ENCODE results near the gene GBGT1. TPM values are rescaled to one million over a fixed set of nuclear protein-coding genes. Genes with fewer than 3 reads are reported as not detected.
A peak's percentile ranks its signal among the peaks of the same experiment; 100 is the strongest.

GBGT1 gene
- total and polyA plus RNA-seq, 5 donors: 7.4 to 12.8 (median 10.2) TPM

DNA sequence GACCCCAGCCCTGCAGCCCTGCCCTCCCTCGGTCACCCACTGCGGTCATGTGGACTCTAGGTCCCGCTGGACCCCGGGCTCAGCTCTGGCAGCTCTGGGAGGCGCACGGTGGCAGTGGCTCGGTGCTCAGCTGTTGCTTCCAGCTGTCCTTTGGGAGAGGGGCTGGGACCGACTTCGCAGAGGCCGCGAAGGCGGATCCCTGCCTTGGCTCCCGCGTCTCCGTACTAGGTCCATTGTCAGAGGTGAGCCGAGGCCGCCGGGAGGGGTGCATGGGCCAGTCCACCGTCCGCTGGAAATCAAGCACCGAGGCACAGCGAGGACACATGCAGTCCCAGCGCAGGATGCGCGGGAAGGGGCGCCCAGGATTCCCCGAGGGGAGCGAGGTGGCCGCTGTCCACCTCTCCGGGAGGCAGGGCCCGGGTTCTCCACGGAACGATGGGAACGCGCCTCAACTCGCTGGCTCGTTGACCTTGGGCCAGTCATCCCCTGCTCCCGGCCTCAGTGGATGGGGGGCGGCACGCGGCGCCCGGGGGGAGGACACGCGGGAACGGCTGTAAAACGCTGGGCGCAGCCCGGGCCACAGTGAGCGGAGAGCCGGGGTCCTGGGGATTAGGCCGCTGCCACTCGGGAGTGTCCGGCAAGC lies 732 bp downstream of the GBGT1 start:
- intact Hi-C loops (cut with DNase I): no loop called here
- DNase-seq (peak in 1 of 3 donors; percentile 62), ATAC-seq (peak; percentile 19 to 26)

DNA sequence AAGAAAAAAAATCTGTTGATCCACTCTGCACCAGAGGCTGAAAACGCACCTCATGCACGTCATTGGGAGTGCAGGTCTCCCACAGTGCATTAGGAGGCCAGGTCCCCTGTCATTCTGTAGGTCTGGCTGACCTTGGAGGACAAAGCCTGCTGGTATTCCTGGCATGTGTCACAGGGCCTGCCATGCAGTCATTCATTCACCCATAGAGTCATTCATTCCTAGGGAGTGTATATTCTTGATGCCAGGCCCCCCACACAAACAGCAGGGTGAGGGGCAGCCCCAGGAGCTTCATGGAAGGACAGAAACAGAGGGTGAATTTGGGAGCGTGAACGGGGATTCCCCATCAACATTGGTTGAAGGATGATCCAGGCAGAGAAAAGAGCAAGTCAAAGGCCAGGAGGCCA lies 2.2 kb downstream of the GBGT1 start:
- DNase-seq: no peak
- intact Hi-C loops (cut with DNase I): no loop called here
- 81% methylated on average over 4 of the region's 4 CpGs for WGBS

More for the DNA sequence above, 732 bp downstream of the GBGT1 start:
- Histone ChIP-seq H3K27me3 (ENCODE audit: control insufficient read depth, insufficient read depth) (no peaks in the 10 kb centered on the region), H3K4me3 (ENCODE audit: low read length) (peak overlapping the region; percentile 62), H3K4me1 (ENCODE audit: control insufficient read depth, insufficient read depth, low read length) (no peaks in the 10 kb centered on the region), H3K9me3 (ENCODE audit: control insufficient read depth, low read length) (no peaks in the 10 kb centered on the region), H3K27ac (ENCODE audit: low read length) (no peak overlapping the region)
- 32% methylated on average over 54 of the region's 54 CpGs for WGBS

DNA sequence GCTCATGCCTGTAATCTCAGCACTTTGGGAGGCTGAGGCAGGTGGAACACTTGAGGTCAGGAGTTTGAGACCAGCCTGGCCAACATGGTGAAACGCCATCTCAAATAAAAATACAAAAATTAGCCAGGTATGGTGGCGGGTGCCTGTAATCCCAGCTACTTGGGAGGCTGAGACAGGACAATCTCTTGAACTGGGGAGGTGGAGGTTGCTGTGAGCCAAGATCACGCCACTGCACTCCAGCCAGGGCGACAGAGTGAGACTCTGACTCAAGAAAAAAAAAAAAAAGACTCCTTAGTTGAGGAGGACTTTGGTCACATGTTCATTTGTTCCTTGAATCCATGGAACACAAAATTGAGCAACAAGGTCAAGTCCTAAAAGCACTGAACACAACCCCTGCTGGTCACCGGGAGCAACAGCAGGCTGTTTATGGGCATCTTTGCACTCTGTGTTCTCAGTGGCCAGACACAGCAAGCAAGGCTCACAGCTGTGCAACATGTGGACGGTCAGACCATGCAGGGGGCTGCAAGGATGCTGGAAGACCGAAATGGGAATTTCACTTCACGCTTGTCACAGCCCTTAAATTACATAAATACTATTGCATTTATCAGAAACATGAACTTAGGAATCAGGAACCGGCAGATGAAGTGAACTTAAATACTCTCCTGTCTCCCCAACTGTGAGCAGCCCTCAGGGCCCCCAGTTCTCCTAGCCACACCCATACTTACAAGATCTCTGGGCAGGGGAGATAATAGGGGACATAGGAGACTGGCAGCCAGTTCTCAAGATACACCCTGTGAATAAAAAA lies 2.8 kb downstream of the GBGT1 start:
- Histone ChIP-seq H3K4me3 (ENCODE audit: low read length) (no peak overlapping the region), H3K27me3 (ENCODE audit: control insufficient read depth, insufficient read depth) (no peaks in the 10 kb centered on the region), H3K27ac (ENCODE audit: low read length) (no peak overlapping the region), H3K4me1 (ENCODE audit: control insufficient read depth, insufficient read depth, low read length) (no peaks in the 10 kb centered on the region), H3K9me3 (ENCODE audit: control insufficient read depth, low read length) (no peaks in the 10 kb centered on the region)
- intact Hi-C loops (cut with DNase I): no loop called here
- ATAC-seq (peak; percentile 67 to 68), DNase-seq (peak; percentile 75 to 87 (median 82))
- WGBS: 62% methylated on average over 9 of the region's 9 CpGs

More for the DNA sequence above, 2.2 kb downstream of the GBGT1 start:
- Histone ChIP-seq H3K27me3 (ENCODE audit: control insufficient read depth, insufficient read depth) (no peaks in the 10 kb centered on the region), H3K27ac (ENCODE audit: low read length) (no peak overlapping the region), H3K4me3 (ENCODE audit: low read length) (no peak overlapping the region), H3K9me3 (ENCODE audit: control insufficient read depth, low read length) (no peaks in the 10 kb centered on the region), H3K4me1 (ENCODE audit: control insufficient read depth, insufficient read depth, low read length) (no peaks in the 10 kb centered on the region)
- ATAC-seq: no peak

DNA sequence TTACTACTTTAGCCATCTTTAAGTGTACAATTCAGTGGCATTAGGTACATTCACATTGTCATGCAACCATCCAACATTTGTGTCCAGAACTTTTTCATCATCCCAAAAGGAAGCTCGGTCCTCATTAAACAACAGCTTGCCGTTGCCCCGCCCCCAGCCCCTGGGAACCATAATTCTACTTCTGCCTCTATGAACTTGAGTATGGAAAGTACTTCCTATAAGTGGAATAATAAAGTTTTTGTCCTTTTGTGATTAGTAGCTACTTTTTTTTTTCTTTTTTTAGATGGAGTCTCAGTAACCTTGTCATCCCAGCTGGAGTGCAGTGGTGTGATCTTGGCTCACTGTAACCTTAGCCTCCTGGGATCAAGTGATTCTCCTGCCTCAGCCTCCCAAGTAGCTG lies 5.0 kb downstream of the GBGT1 start:
- no peaks in the 10 kb centered on the region for H3K9me3 ChIP-seq (ENCODE audit: control insufficient read depth, low read length)
- H3K27ac ChIP-seq (ENCODE audit: low read length): no peak overlapping the region
- no peak overlapping the region for H3K4me3 ChIP-seq (ENCODE audit: low read length)
- WGBS: 93% methylated on average over 3 of the region's 3 CpGs
- DNase-seq (no peak), ATAC-seq (no peak)
- intact Hi-C loops (cut with DNase I): no loop called here
- no peaks in the 10 kb centered on the region for H3K4me1 ChIP-seq (ENCODE audit: control insufficient read depth, insufficient read depth, low read length)
- no peaks in the 10 kb centered on the region for H3K27me3 ChIP-seq (ENCODE audit: control insufficient read depth, insufficient read depth)

DNA sequence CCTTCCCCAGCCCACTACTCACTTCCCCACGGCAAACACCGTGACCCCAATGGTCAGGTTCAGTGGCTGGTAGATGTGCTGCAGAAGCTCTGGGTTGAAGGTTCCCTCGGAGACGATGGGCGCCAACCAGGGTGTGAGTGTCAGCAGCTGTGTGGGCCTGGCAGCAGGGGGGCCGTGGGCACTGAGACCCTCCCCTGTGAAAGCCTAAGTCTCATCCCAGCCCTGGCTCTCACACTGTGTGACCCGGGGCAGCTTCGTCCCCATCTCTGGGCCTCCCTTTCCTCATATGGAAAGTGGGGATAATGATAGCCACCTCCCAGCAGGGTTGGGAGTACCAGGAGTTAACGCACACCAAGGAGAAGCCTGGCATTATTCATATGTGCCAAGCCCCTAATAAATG lies 8.6 kb downstream of the GBGT1 start:
- WGBS: 79% methylated on average over 9 of the region's 9 CpGs
- intact Hi-C loops (cut with DNase I): no loop called here
- DNase-seq: peak in 2 of 3 donors; percentile 22 to 32

DNA sequence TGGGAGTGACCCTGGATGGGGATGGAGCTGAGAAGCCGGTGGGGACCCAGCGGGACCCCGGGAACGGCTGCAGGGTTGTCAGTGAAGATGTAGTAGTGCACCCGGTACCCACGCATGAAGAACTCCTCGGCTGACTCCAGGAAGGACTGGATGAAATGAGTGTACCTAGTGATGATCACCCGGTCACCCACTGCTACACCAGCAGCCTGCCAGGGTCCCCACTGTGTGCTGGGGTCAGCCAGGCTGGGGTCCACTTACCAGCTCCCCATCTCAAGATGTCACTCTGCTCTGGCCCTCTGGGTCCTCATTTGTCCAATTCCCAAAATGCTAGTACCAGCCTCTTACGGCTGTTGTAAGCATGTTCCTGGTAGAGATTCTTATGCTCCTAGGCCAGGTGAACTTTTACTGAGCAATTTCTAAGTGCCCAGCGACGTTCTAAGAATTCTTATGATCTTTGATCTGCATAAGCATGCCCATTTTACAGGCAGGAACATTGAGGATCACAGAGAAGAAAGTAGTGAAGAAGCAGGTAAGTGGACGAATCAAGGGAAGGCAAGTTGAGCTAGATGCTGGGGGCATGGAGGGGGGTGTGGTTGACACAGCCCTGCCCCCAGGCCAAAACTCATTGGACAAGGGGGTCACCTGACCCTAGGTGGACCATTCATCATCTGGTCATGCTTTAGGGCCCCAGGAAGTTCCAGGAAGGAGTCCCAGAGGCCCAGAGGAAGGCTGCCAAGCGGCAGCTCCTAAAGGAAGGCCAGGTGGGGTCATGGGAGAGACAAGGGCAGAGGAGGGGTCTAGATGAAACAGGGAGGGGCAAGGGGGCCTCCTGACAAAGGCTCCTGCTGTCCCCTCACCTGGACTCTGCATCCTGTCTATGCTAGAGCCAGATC lies 9.4 kb downstream of the GBGT1 start:
- WGBS: 88% methylated on average over 13 of the region's 13 CpGs
- intact Hi-C loops (cut with DNase I): no loop called here
- DNase-seq (peak in 1 of 3 donors; percentile 7), ATAC-seq (no peak)
- Histone ChIP-seq H3K27ac (ENCODE audit: low read length) (no peak overlapping the region), H3K9me3 (ENCODE audit: control insufficient read depth, low read length) (no peaks in the 10 kb centered on the region), H3K4me3 (ENCODE audit: low read length) (no peak overlapping the region), H3K27me3 (ENCODE audit: control insufficient read depth, insufficient read depth) (no peaks in the 10 kb centered on the region), H3K4me1 (ENCODE audit: control insufficient read depth, insufficient read depth, low read length) (no peaks in the 10 kb centered on the region)

More for the DNA sequence above, 8.6 kb downstream of the GBGT1 start:
- H3K9me3 ChIP-seq (ENCODE audit: control insufficient read depth, low read length): no peaks in the 10 kb centered on the region
- no peaks in the 10 kb centered on the region for H3K4me1 ChIP-seq (ENCODE audit: control insufficient read depth, insufficient read depth, low read length)
- ATAC-seq: no peak
- H3K27ac ChIP-seq (ENCODE audit: low read length): no peak overlapping the region
- no peak overlapping the region for H3K4me3 ChIP-seq (ENCODE audit: low read length)
- H3K27me3 ChIP-seq (ENCODE audit: control insufficient read depth, insufficient read depth): no peaks in the 10 kb centered on the region

DNA sequence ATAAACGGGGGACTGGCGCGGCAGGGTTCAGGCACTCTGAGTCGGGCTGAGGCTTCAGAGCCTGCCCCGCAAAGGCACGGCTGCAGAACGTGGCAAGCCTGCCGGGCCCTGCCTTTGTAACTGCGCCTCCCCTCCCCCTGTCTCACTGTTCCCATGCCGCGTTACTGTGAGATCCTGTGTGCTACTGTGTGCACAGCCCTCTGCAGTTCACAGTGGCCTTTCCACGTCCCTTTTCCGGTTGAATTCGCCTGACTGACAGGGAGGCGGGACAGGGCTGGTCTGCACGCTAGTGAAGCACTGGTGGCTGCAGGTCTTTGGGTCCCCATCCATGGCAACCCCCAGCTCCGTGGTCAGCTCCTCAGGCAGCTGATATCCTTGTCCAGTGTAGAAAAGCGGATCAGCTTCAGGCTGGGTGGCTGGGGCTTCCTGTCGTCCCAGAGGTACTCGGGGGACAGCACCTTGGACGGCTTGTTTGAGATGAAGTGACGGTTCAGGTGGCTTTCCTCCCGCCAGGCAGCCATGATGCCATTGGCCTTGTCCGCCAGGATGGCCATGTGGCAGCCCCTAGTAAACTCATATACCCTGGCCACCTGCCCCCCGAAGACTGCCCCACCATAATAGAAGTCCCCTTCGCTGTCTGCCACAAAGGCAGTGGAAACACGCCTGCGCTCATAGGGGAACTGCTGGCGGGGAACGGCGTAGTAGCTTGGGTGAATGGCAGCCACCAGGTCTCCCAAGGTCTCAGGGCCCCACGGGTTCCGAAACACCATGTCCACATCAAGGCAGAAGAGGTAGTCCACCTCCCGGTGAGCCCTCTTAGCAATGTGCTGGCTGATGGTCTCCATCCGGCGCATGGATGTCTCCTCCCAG lies 10.3 kb downstream of the GBGT1 start:
- Histone ChIP-seq H3K27ac (ENCODE audit: low read length) (no peak overlapping the region), H3K4me3 (ENCODE audit: low read length) (no peak overlapping the region), H3K27me3 (ENCODE audit: control insufficient read depth, insufficient read depth) (no peaks in the 10 kb centered on the region), H3K4me1 (ENCODE audit: control insufficient read depth, insufficient read depth, low read length) (no peaks in the 10 kb centered on the region), H3K9me3 (ENCODE audit: control insufficient read depth, low read length) (no peaks in the 10 kb centered on the region)
- 66% methylated on average over 36 of the region's 36 CpGs for WGBS
- peak; percentile 24 to 65 (median 64) for DNase-seq
- intact Hi-C loops (cut with DNase I): no loop called here
- ATAC-seq: no peak

DNA sequence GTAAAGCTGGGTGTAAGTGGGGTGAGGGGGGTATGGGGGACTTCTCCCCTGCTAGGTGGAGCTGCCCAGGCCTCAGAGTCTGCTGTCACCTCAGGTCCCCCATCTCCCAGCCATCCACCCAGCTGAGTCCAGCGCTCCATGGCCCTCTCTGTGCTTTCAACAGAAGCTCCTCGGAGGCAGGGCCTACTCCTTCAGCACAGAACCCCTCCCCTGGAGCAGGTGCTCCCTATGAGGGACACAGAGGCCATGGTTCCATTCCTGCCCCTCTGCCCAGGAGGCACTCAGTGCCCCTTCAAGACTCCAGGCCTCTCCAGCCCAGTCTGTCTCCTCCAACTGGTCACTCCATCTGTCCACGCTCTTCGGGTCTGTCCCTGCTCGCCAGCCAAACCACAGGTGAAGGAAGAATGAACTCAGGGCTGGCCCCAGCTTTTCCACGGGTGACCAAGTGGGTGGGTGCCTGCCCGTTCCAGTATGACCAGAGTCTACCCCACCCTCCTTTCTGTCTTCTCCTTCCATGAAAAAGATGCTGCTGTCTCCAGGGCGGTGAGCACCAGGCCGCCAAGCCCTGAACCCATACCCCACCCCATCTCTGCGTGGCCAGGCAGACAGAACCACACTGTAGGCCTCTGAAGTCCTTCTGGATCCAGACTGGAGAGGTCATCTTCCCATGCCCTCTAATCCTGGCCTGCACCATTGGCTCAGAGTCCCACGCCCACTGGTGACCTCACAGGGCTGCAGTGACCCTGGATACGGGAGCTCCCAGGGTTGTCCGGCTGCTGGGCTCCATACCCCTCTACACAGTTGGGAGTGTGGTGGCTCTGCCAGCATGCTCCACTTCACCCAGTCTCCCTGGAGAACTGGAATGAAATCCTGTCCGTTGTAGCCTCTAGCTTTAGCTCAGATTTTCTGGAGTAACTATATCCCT lies 11.9 kb downstream of the GBGT1 start:
- Histone ChIP-seq H3K9me3 (ENCODE audit: control insufficient read depth, low read length) (no peaks in the 10 kb centered on the region), H3K4me3 (ENCODE audit: low read length) (no peak overlapping the region), H3K27ac (ENCODE audit: low read length) (no peak overlapping the region), H3K27me3 (ENCODE audit: control insufficient read depth, insufficient read depth) (no peaks in the 10 kb centered on the region), H3K4me1 (ENCODE audit: control insufficient read depth, insufficient read depth, low read length) (no peaks in the 10 kb centered on the region)
- WGBS: 77% methylated on average over 14 of the region's 14 CpGs
- no peak for ATAC-seq
- intact Hi-C loops (cut with DNase I): no loop called here
- DNase-seq: peak; percentile 26 to 69 (median 59)

DNA sequence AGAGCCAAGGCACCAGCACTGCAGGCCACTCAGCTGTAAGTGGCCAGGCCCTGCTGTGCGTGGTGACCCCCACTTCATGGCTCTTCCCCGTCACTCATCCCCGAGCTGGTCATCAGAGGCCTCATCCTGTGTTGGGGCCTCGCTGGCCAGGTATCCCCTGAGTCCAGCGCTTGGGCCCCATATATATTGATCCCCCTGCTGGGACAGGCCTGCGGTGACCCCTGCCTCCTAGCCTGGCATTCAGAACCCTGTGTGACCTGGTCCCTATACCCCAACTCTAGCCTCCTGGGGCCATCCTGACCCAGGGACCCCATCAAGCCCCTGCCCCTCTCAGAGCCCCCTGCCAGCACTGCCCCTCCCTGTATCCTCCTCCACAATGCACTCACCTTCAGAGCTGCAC lies 12.7 kb downstream of the GBGT1 start:
- no peak for ATAC-seq
- Histone ChIP-seq H3K4me3 (ENCODE audit: low read length) (no peak overlapping the region), H3K27me3 (ENCODE audit: control insufficient read depth, insufficient read depth) (no peaks in the 10 kb centered on the region), H3K4me1 (ENCODE audit: control insufficient read depth, insufficient read depth, low read length) (no peaks in the 10 kb centered on the region), H3K27ac (ENCODE audit: low read length) (no peak overlapping the region), H3K9me3 (ENCODE audit: control insufficient read depth, low read length) (no peaks in the 10 kb centered on the region)
- intact Hi-C loops (cut with DNase I): no loop called here
- WGBS: 94% methylated on average over 6 of the region's 6 CpGs
- DNase-seq: peak in 2 of 3 donors; percentile 49 to 53

Measured in right cardiac atrium (tissue), 5 donors.